Activated T-helper 1 cell treated with Interleukin-2 at 50 U/mL for 16 hours (primary cell): ENCODE data around the gene MYO9A.

Experiments
- DNase-seq: peaks from one replicate; pipeline ENCODE4 v3.0.0-alpha.2; 2020; ENCODE audit warnings: low read depth

The MYO9A gene, protein sequence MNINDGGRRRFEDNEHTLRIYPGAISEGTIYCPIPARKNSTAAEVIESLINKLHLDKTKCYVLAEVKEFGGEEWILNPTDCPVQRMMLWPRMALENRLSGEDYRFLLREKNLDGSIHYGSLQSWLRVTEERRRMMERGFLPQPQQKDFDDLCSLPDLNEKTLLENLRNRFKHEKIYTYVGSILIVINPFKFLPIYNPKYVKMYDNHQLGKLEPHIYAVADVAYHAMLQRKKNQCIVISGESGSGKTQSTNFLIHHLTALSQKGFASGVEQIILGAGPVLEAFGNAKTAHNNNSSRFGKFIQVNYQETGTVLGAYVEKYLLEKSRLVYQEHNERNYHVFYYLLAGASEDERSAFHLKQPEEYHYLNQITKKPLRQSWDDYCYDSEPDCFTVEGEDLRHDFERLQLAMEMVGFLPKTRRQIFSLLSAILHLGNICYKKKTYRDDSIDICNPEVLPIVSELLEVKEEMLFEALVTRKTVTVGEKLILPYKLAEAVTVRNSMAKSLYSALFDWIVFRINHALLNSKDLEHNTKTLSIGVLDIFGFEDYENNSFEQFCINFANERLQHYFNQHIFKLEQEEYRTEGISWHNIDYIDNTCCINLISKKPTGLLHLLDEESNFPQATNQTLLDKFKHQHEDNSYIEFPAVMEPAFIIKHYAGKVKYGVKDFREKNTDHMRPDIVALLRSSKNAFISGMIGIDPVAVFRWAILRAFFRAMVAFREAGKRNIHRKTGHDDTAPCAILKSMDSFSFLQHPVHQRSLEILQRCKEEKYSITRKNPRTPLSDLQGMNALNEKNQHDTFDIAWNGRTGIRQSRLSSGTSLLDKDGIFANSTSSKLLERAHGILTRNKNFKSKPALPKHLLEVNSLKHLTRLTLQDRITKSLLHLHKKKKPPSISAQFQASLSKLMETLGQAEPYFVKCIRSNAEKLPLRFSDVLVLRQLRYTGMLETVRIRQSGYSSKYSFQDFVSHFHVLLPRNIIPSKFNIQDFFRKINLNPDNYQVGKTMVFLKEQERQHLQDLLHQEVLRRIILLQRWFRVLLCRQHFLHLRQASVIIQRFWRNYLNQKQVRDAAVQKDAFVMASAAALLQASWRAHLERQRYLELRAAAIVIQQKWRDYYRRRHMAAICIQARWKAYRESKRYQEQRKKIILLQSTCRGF (N-terminal part only)

DNA sequence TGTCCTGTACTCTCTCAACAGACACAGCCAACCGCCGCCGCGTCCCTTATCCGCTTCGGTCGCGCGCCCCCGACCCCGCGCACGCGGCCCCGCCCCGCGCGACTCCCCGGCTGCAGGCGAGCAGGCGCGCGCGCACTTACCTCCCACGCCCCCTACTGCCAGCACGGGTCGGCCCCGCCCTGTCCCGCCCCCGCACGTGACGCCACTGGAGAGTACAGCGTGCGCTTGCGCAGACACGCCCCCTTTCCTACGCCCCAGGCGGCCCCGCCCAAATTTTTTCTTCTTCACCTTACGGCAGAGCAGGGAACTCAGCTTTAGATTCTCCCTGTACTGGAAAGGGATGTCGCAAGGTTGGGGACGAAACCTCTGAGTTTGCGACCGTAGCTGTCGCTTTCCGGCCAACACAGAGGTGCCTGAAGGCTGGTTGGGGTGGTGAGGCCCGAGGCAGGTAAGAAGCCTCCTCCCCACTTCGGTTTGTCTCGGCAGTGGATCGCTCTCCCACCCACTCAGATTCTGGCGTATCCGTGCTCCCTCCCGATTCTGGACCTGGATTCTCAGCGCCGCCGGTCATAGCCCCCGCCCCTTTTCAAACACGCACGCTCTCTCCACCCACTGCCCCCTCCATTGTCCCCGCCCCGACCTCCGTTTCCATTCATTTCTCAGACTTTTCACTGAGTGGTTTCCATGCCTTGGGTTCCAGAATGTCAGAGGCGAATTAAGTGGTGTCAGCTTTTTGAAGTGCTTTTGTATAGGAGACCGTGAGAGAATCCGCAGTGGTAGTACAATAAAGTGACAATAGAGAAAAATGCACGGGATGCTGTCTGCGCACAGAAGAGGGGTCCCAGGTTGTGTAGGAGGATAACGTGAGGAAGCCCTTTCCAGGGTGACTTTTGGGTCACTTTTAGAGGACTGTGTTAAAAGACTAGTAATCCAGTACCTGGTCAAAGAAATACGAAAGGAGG, at the start of gene MYO9A, which contains the start of gene SENP8:
Gene MYO9A, minus strand, starts transcription at position 134 of the 962 bp plus-strand sequence. CDS start 71,587 bp downstream, outside the sequence.
Gene SENP8, plus strand, starts transcription at position 387 of the 962 bp plus-strand sequence. CDS start 21,221 bp downstream, outside the sequence.
- DNase-seq, result peak; percentile 99

DNA sequence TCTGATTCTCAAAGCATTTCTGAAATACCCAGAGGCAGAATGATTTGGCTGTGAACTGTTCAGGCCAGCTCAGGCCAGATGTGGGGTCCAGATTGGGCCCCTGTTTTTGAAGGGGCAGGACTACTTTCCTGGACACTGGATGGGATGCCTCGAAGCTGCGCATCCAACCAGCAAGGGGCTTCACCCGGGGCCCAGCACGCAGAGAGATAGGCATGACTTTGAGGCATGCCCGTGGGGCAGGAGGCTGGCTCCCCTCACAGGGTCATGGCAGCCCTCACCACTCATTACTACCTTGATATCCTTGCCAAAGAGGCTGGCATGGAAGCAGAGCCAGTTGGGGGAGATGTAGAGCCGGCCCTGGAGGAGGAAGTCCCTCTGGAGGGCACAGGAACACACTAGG, 49.5 kb upstream of the MYO9A start:
- DNase-seq, result no peak

DNA sequence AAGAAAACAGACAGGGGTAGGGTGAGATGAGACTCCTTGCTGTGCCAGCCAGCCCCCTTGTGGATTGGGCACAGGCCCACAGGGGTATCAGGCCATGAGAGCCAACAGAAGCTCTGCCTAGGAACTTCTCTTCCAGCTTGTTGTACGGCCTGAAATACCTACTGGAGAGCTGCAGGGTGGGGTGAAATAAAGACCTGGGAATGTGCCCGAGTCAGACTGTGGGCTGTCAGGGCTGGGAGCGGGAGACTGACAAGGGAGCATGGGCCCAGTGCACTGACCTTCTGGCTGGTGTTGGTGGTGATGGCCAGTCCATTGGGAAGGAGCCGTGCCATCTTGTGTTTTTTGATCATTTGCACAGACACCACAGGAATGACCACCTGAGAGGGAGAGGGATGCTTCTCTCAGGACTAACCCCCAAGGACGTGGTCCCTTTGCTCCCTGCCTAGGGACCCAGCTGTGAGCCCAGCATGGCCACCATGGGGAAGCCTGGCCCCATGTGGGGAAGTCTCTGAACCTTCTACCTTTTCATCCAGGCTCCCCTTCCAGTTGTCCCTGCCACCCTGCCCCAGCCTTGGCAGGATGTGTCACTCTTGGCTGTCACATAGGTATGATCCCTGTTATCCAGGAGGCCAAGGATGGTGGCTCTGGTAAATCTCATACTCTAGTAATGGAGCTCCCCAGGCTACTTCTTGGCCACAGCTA, 48.9 kb upstream of the MYO9A start:
- DNase-seq, result no peak

DNA sequence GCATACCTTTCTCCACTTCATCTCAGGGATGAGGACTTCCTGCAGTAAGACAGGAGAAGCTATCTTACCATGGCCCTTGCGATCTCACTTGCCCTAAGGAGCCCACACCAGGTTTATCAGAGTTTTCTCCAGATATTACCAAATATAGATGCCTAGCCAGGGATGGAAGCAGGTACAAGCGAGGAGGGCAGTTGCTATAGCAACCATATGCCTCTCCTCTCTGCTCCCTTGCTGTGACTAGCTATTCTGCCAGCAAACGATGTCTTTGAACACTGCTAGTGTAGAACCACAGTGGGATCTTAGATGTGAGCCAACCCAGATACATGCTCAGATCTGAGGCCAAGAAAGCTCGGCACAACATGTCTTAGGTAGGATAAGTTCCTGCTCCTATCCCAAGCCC, 45.8 kb upstream of the MYO9A start:
- DNase-seq, result no peak

DNA sequence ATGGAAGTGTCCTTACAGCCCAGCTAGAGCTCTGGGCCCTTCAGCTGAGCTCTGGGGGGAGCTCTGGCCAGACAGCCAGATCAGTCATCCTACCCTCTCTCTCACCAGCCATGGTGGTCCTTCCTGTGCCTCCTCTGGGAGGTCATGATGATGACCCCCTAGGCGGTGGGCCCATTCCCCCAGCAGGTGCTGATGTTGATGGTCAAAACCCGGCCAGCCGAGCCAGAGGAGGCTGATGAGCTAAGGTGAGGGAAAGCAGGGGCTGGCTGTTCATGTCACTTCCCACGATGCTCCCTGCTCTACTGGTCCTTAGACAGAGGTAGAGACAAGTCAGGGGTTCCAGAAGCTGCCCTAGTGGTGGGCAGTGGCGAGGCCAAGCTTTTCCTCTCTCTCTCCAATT, 44.6 kb upstream of the MYO9A start:
- DNase-seq, result no peak

DNA sequence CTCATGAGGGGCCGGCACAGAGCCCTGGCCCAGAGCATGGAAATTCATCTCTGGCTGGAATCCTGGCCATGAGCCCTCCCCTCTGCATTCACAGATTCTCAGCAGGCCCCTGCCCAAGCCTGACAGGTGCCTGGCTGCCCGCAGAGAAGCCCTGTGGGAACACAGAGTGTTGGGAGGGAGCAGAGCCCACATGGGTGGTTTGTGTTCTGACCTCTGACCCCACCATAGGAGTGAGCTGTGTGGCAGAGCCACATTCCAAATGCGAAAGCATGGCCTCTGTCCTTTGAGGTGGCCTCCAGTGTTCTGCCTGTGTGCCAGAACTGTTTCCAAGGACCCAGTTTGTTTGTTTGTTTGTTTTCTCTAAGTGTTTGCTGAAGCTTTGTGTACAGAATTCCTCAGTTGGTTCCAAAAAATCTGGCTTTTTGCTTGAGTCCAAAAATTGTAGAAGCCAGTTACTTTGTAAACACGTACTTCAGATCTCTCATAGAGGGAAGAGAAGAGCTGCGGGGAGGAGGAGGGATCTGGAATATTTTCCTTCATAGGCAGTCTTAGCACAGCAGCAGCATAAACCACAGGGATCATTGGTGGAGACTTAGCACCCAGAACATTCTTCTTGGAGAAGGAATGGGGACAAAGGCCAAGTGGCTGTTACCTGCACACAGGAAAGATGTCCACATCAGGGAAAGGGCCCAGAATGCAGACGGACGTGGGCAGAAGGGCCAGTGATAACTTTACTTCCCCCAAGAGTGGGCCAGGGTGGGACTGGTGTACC, 43.6 kb upstream of the MYO9A start:
- DNase-seq, result no peak

DNA sequence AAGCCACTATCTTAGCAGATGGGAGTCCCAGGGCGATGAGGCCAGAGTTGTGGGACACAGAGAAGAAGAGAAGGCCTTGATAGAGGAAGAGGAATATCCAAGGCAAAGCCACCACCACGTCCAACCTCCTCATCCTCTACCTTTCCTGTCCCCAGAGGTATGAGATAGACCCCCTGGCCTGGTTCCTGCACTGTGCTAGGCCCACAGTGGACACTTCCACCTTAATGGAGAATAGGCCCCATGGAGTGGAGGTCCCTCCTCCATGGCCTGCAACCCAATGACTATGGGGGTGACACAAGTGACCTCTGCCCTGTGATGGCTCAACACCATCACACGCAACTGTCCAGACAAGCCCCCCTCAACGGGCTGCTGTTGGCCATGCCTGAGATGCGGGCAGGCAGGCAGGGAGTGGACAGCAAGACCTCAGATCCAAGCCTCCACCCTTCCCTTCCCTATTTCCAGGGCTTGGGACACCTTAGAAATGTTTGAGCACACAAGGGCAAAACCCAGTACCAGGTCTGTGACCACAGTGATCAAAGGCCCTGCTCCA, 42.8 kb upstream of the MYO9A start:
- no peak for DNase-seq

DNA sequence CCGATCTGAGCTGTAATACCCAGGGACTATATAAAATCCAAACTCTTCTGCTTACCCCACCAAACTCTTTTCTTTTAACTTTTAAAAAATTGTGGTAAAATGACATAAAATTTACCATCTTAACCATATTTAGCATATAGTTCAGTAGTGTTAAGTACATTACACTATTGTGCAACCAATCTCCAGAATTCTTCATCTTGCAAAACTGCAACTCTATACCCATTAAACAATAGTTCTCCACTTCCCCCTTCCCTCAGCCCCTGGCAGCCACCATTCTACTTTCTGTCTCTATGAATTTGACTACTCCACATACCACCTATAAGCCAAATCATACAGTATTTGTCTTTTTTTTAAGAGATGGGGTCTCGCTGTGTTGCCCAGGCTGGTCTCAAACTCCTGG, 39.0 kb upstream of the MYO9A start:
- DNase-seq, result no peak

DNA sequence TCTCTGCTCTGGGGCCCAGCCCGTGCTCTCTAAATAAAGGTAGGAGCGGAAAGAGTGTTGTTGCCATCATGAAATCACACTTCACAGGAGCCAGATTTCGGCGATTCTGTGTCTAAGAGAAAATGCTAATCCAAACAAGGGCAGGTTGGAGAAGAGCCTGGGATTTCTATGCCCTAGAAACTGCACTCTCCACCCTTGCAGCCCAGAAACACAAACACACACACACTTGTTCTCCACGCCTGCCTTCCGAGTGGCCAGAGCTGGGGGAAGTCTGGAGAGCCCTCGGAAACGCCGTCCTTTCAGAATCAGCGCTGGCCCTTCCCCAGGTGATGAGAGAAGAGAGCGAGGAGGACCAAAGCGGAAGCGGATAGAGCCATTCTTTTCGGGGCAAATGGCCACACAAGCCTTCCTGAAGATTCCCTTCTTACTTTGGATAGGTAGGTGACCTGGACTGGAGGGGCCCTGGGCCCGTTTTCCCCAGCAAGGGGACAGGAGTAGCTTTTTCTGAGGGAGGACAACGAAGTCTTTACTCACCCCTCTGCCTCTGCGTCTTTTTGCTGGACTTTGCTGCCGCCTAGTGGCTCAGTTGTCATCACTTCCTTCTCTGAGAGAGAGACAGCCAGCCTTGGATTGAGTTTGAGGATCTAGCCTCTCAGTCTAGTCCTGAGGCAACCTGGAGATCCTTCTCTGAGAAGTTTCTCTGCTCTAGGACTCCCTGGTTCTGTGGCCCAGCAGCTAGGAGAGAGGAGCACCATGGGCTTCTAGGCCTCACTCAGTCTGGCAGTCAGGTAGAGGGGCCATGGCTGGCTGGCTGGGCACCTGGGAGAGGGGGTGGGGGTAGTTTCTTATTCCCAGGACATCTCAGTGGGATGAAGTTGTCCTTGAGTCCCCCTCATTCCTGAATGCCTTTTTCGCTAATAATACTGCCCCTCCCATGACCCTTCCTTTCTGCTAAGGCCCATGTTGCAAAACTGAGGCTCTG, 38.0 kb upstream of the MYO9A start:
- peak; percentile 58 for DNase-seq

DNA sequence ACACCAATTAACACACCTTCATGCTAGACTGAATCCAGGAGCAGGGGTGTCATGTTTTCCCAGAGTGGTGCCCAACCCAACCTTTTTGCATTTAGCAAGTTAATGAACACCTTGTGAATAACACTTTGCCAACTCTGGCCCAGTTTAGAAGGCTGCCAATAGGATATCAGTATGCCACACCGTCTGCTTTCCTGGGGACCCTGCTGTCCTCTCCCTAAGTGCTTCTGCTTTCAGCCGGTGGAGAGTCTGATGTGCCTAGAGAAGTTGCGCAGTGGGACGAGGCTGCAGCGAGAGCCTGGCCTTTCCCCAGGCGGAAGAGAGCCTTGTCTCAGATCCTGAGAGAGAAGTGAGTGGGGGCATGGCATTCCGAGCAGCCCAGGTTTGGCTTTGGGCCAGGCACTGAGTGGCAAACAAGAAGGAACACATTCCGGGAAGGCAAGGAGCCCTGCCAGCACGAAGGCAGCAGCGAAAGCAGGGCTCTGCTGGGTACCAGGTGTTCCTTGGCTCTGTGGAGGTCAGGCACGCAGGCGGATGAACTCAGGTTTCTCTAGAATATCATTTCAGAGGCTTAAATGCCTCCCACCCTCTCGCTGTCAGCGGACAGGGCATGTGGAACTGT, 37.2 kb upstream of the MYO9A start:
- no peak for DNase-seq

DNA sequence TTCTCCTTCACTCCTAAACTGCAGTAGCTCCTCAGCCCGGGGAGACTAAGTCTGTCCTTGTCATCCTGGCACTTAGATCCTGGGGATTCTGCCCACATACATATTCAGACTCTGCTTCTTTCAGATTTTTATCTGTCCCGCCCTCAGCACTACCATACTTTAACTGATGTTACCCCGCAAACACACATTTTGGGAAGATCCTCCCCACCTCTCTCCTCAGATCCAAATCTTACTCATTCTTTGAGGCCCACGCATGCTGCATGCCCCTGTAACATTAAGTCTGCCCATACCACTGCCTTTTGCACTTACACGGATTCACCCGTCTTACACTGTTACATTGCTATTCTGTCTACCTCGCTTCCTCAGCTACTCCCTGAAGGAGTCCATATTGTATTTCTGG, 36.4 kb upstream of the MYO9A start:
- DNase-seq, result no peak

DNA sequence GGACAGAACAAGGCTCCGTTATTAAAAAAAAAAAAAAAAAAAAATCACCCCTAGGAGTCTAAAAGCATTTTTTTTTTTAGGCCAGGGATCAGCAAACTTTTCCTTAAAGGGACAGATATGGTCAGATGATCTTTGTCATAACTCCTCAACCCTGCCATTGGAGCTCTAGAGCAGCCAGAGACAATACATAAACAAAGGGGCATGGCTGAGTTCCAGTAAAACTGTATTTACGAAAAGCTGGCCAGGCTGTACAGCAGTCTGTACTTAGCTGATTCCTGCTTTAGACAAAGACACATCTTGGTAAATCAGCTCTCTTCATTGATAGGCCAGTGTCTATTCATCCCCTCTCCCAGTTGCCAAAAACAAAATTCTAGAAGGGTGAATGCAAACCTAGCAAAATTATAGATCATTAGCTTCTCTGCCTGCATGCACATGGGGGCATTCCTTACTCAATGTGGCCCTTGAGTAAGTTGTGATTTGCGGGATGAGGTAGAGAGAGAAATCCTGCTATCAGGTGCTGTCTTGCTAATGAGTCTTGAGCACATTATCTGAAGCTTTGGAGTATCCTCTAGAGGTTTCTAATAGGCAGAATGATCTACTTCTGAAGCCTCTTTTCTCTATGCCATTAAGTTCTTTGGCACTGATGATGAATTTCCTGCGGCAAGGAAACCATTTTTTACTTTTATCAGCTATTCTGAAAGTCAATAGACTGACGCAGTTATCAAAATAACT, 35.5 kb upstream of the MYO9A start:
- no peak for DNase-seq

DNA sequence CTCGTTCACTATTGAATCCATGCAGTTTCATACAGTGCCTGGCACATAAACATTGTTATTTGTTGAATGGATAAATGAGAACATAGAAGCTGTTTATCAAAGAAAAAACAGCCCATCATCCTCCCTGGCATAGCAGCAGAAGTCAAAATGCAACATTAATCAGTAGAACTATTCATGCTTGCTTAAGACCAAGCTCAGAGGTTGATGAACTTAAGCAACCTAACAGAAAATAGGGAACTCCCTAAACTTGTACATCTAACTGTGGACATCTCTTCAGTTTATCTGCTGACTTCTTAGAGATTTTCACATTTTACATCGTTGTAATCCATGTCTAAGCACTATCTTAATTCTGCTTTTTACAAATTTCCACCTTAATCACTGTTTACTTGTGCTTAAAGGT, 29.5 kb upstream of the MYO9A start:
- DNase-seq, result no peak

DNA sequence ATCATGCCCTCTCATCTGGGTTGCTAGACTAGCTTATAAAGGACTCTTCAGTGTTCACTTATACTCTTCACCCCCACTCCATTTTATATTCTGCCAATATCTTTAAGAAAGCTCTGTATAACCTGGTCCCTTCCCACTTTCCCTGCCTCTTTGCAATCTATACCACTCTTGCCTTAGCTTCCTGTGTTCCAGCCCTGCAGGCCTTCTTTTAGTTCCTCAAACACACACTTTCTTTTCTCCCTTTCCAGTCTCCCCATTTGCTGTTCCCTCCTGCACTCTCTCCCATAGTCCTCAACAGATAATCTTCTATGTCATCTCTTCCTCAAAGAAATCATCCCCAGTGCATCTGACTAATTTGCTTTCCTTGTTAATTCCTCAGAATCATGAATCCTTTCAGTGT, 29.0 kb upstream of the MYO9A start:
- DNase-seq, result no peak

DNA sequence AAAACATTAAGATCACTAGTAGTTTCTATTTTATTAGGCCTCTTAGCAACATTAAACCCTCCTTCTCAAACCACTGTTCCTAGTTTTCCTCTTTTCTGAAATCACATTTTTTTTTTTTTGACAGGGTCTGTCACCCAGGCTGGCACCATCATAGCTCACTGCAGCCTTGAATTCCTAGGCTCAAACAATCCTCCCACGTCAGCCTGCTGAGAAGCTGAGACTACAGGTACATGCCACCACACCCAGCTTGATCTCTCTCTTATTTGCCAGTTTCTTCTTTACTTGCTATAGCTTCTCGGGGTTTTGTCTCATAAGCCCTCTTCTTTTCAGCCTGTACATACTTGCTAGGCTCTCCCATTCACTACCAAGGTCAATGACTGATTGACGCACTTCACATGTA, 28.3 kb upstream of the MYO9A start:
- DNase-seq, result no peak

DNA sequence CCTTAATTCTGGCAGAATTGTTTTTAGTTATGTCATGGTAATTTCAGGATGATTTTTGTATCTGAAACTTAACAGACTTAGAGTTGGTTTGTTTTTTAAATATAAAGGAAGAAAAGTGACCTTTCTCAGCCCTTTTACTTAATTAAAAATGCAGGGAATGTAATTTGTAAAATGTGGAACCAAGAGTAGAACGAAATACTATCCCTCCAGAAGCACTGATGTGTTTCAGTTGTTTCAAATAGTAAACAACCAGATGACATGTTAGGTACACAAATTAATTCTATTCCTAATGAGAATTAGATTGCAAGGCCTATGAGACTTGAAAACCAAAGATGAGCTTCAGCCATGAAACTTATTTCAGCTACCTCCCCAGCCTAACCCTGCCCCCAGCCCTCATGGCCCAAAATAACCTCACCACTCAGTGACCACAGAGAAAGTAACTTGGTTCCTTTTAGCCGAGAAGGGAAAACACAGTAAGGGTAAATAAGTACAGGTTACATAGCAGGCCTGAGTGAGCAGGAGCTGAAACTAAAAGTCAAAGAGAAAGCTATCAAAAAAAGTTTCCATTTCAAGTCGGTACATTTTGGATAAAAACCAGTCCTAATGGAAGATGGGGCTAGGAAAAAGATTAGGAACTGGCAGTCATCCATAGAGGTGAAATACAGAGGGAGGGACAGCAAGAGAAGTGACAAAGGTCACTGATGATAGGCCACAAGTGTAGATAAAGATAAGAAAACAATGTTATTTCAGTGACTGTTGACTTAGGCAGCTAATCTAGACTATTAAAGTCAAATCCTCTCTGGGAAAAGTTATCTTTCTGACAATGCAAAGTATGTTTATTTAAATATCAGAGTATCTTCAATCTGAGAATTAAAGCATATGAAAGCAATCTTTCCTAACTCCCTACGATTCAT, 23.5 kb upstream of the MYO9A start:
- no peak for DNase-seq
